B cell (primary cell): Measurements from ENCODE around the gene WNK1. TPM values are rescaled to one million over a fixed set of nuclear protein-coding genes. Genes with fewer than 3 reads are reported as not detected.

ENCODE experiments used
- ATAC-seq: fragments of 200-7000 bp; cut with Tn5 transposase; one replicate; pipeline ENCODE4 v1.10.0; 2021; ENCODE audit warnings: low read depth, mild to moderate bottlenecking, moderate number of reproducible peaks, moderate library complexity
- CTCF ChIA-PET: fragments of 350-600 bp; sonication (Branson Sonifier 250); formaldehyde crosslinking; loops from one replicate; lab custom pipeline; 2021; ENCODE audit warnings: antibody characterized with exemption, inconsistent platforms; lab: Charles Lee
- POLR2A ChIA-PET: fragments of 350-600 bp; sonication (Branson Sonifier 250); formaldehyde crosslinking; loops from one replicate; lab custom pipeline; 2021; ENCODE audit warnings: antibody characterized with exemption; lab: Charles Lee
- DNase-seq: peaks from one replicate; pipeline ENCODE4 v3.0.0; 2013
- H2AFZ ChIP-seq: 2 replicates; pipeline ENCODE4 v1.6.1; 2012; ENCODE audit warnings: mild to moderate bottlenecking, low read depth, low read length; ENCODE audit not compliant: insufficient read depth, poor library complexity, severe bottlenecking
- H3K27ac ChIP-seq, 2 donors: 1 replicate in 1 of 2; 2 replicates in 1 of 2; pipeline ENCODE4 v1.5.1; 2012 to 2013; ENCODE audit warnings: low read length in 2 of 2, mild to moderate bottlenecking in 2 of 2, moderate library complexity in 1 of 2
- H3K27me3 ChIP-seq, 4 experiments: fragments of 200-600 bp in 1 of 4; sonication (generic) in 1 of 4; replicated peaks in 1 of 4; 1 replicate in 2 of 4; 2 replicates in 2 of 4; pipeline versions ENCODE4 v1.6.1 to v1.7.0; 2013 to 2016; ENCODE audit warnings: low read length in 3 of 4, mild to moderate bottlenecking in 2 of 4, mixed read lengths in 1 of 4, moderate library complexity in 1 of 4; ENCODE audit not compliant: insufficient read depth in 4 of 4, control insufficient read depth in 3 of 4; ENCODE audit errors: control extremely low read depth in 1 of 4
- H3K36me3 ChIP-seq, 2 experiments: replicated peaks in 1 of 2; 1 replicate in 1 of 2; 2 replicates in 1 of 2; pipeline versions ENCODE4 v1.6.1 to v1.7.1; 2013; ENCODE audit warnings: low read length in 1 of 2; ENCODE audit not compliant: insufficient read depth in 2 of 2, control insufficient read depth in 1 of 2; ENCODE audit errors: control extremely low read depth in 1 of 2, extremely low read depth in 1 of 2
- H3K4me1 ChIP-seq, 2 donors: fragments of 200-600 bp in 1 of 2; sonication (generic) in 1 of 2; 1 replicate in 1 of 2; 2 replicates in 1 of 2; pipeline versions ENCODE4 v1.5.1 to v1.6.1; 2013 to 2017; ENCODE audit warnings: low read length in 2 of 2; ENCODE audit not compliant: control insufficient read depth in 2 of 2, insufficient read depth in 2 of 2
- H3K4me2 ChIP-seq: replicated peaks from 2 replicates; pipeline ENCODE3; 2012; ENCODE audit warnings: mild to moderate bottlenecking, low read depth, low read length; ENCODE audit not compliant: poor library complexity, severe bottlenecking
- H3K4me3 ChIP-seq, 5 experiments: fragments of 200-600 bp in 1 of 5; sonication (generic) in 1 of 5; 1 replicate in 3 of 5; 2 replicates in 2 of 5; pipeline versions ENCODE4 v1.5.1 to v1.7.0; 2011 to 2016; ENCODE audit warnings: low read length in 4 of 5, mild to moderate bottlenecking in 4 of 5, low read depth in 2 of 5, control low read depth in 1 of 5, moderate library complexity in 1 of 5; ENCODE audit not compliant: insufficient read depth in 1 of 5; ENCODE audit errors: control extremely low read depth in 1 of 5, extremely low read depth in 1 of 5
- H3K79me2 ChIP-seq: fragments of 200-600 bp; sonication (generic); one replicate; pipeline ENCODE4 v1.6.0; 2016; ENCODE audit warnings: low read length; ENCODE audit not compliant: control insufficient read depth, insufficient read depth
- H3K9ac ChIP-seq: fragments of 200-600 bp; sonication (generic); 2 replicates; pipeline ENCODE4 v1.6.1; 2017; ENCODE audit warnings: mild to moderate bottlenecking, low read length, moderate library complexity
- H3K9me3 ChIP-seq, 3 donors: one replicate each; pipeline versions ENCODE4 v1.6.1 to v1.7.1; 2013; ENCODE audit warnings: low read length in 2 of 3; ENCODE audit not compliant: control insufficient read depth in 2 of 3, insufficient read depth in 1 of 3; ENCODE audit errors: control extremely low read depth in 1 of 3
- H4K20me1 ChIP-seq: 2 replicates; pipeline ENCODE4 v1.6.0; 2012; ENCODE audit warnings: mild to moderate bottlenecking, low read length; ENCODE audit not compliant: insufficient read depth, control insufficient read depth, poor library complexity, severe bottlenecking
- H3K27ac Mint-ChIP-seq: one replicate; pipeline ENCODE4 v1.8.0; 2021; ENCODE audit warnings: mixed read lengths
- H3K27me3 Mint-ChIP-seq: one replicate; pipeline ENCODE4 v1.8.0; 2021; ENCODE audit warnings: mixed read lengths
- H3K4me1 Mint-ChIP-seq: one replicate; pipeline ENCODE4 v1.8.0; 2021; ENCODE audit warnings: mixed read lengths
- H3K4me3 Mint-ChIP-seq: one replicate; pipeline ENCODE4 v1.8.0; 2021; ENCODE audit warnings: mixed read lengths
- H3K9me3 Mint-ChIP-seq: one replicate; pipeline ENCODE4 v1.8.0; 2022; ENCODE audit warnings: mixed read lengths; ENCODE audit not compliant: insufficient read depth
- CTCF ChIP-seq: fragments of 200-600 bp; IDR thresholded peaks from one replicate; pipeline ENCODE4 v1.8.0; 2022; ENCODE audit warnings: antibody characterized with exemption, mild to moderate bottlenecking
- EZH2 ChIP-seq: IDR thresholded peaks from 2 replicates; pipeline ENCODE4 v1.6.1; 2012; ENCODE audit warnings: borderline replicate concordance, low read depth, mild to moderate bottlenecking, moderate library complexity, low read length; ENCODE audit not compliant: insufficient read depth, poor library complexity, severe bottlenecking
- WGBS: methylation state at CpG from one replicate; pipeline ENCODE4 v1.1.5; 2013; ENCODE audit warnings: missing lambda C conversion rate; ENCODE audit not compliant: insufficient coverage; 5-methylcytosine and 5-hydroxymethylcytosine counted together
- intact Hi-C: fragments of 100-400 bp; cut with micrococcal nuclease; formaldehyde crosslinking; loops from one replicate; pipeline ENCODE4 v1.10.0; 2022
- polyA plus RNA-seq: library from polyadenylated mRNA; depleted of rRNA; stranded (reverse); fragments of >200 nt; gene quantifications from 2 replicates; pipeline ENCODE4 v1.2.3, GENCODE V29; 2012
- total RNA-seq, 2 donors: library from RNA; stranded (reverse); fragments of 120-200 nt in 1 of 2; gene quantifications; 1 replicate in 1 of 2; 2 replicates in 1 of 2; pipeline versions ENCODE4 v1.2.3 to v1.2.4, GENCODE V29; 2013 to 2022

Gene WNK1
- total and polyA plus RNA-seq, 2 donors (not counting 1 experiment from before 2014, with no cell fraction given): 43.9 to 188 TPM

GRCh38 chr12:793711-794110 is 41.3 kb downstream of the WNK1 start:
- Histone ChIP-seq H3K36me3 (no peaks in the 10 kb centered on the region), H3K27me3 (no peaks in the 10 kb centered on the region), H3K4me3 (no peak overlapping the region), H3K79me2 (peaks cover 99% of the 10 kb centered on the region), H3K4me2 (no peak overlapping the region), H3K4me1 (peaks cover 23 to 36% of the 10 kb centered on the region in 2 donors), H4K20me1 (peaks cover 63% of the 10 kb centered on the region), H3K9ac (no peak overlapping the region), H3K27ac (no peak overlapping the region), H2AFZ (no peak overlapping the region), H3K9me3 (no peaks in the 10 kb centered on the region)
- H3K4me1 Mint-ChIP-seq: peaks cover 66% of the 10 kb centered on the region
- no peaks in the 10 kb centered on the region for H3K9me3 Mint-ChIP-seq
- DNase-seq (no peak), ATAC-seq (no peak)
- H3K27me3 Mint-ChIP-seq: no peaks in the 10 kb centered on the region
- intact Hi-C loops: no loop called here
- ChIA-PET CTCF (no interaction called here), POLR2A (no interaction called here)
- no peak overlapping the region for H3K27ac Mint-ChIP-seq
- TF ChIP-seq CTCF (no peak), EZH2 (no peak)
- no peak overlapping the region for H3K4me3 Mint-ChIP-seq

- H3K4me2 ChIP-seq: peak overlapping the region; percentile 17
- no peaks in the 10 kb centered on the region for H3K27me3 ChIP-seq
- H3K9ac ChIP-seq: no peak overlapping the region
- TF ChIP-seq EZH2 (no peak), CTCF (no peak)
- peaks cover 52% of the 10 kb centered on the region for H3K4me1 Mint-ChIP-seq
- POLR2A ChIA-PET: interaction anchor here (0.7 kb wide), 1 partner anchor 244 kb away, joined by 4 read pairs; no protein-coding TSS in a partner anchor
- WGBS: no CpG with 5 or more reads among the region's 4 CpGs
- peak overlapping the region; percentile 11 for H3K4me3 Mint-ChIP-seq
- CTCF ChIA-PET: interaction anchor here (0.9 to 1.5 kb wide), 4 partner anchors 11 to 21 kb away, joined by 4 read pairs; no protein-coding TSS in a partner anchor
- ATAC-seq: peak; percentile 60
- peaks cover 99% of the 10 kb centered on the region for H3K79me2 ChIP-seq
- peaks cover 14 to 21% of the 10 kb centered on the region in 2 donors for H3K4me1 ChIP-seq
- no peaks in the 10 kb centered on the region for H3K9me3 Mint-ChIP-seq
- no peak overlapping the region for H3K27ac Mint-ChIP-seq
- intact Hi-C loops: no loop called here
- H3K27me3 Mint-ChIP-seq: no peaks in the 10 kb centered on the region
- peak overlapping the region in 1 of 2 donors; percentile 45 for H3K27ac ChIP-seq
- DNase-seq: peak; percentile 42
- no peak overlapping the region for H3K4me3 ChIP-seq
- peaks cover 70% of the 10 kb centered on the region for H4K20me1 ChIP-seq
- no peaks in the 10 kb centered on the region for H3K36me3 ChIP-seq
- no peak overlapping the region for H2AFZ ChIP-seq
- H3K9me3 ChIP-seq: no peaks in the 10 kb centered on the region
Measured at GRCh38 chr12:795305-795704, 42.9 kb downstream of the WNK1 start.
